ENCODE results near the gene NCKAP5. TPM values are rescaled to one million over a fixed set of nuclear protein-coding genes. Genes with fewer than 3 reads are reported as not detected.

Gene NCKAP5
- polyA plus RNA-seq, 1 experiment = 16.6 TPM

GRCh38 chr2:133362061-133362476 lies 206.2 kb downstream of the NCKAP5 start:
- Histone ChIP-seq H3K27ac (ENCODE audit: low read depth, low read length) (peak overlapping the region; percentile 62), H3K4me3 (ENCODE audit: low read depth, low read length) (peak overlapping the region; percentile 1; the same call in 1 of the 2 replicates), H3K27me3 (ENCODE audit: control insufficient read depth, insufficient read depth, low read length) (no peaks in the 10 kb centered on the region), H3K9me3 (ENCODE audit: control insufficient read depth, insufficient read depth, low read length) (no peaks in the 10 kb centered on the region)
- no peak for TF ChIP-seq CTCF (IDR thresholded peaks at IDR 0.05; ENCODE audit: low read depth, low read length)
- DNase-seq (ENCODE audit: low read depth, low spot score) = peak; percentile 26
- ChIA-PET CTCF (interaction anchor here (0.9 kb wide), 1 partner anchor 11 kb away, joined by 3 read pairs; no protein-coding TSS in a partner anchor), POLR2A (interaction anchor here (0.5 kb wide), 1 partner anchor 111 kb away, joined by 3 read pairs; no protein-coding TSS in a partner anchor)

GRCh38 chr2:133360882-133361281 lies 207.4 kb downstream of the NCKAP5 start:
- no peaks in the 10 kb centered on the region for H3K27me3 ChIP-seq (ENCODE audit: control insufficient read depth, insufficient read depth, low read length)
- no peak for DNase-seq (ENCODE audit: low read depth, low spot score)
- H3K9me3 ChIP-seq (ENCODE audit: control insufficient read depth, insufficient read depth, low read length) = no peaks in the 10 kb centered on the region
- CTCF ChIA-PET = interaction anchor here (0.9 kb wide), 1 partner anchor 10 kb away, joined by 3 read pairs; no protein-coding TSS in a partner anchor
- no peak overlapping the region for H3K4me3 ChIP-seq (ENCODE audit: low read depth, low read length)
- no peak overlapping the region for H3K27ac ChIP-seq (ENCODE audit: low read depth, low read length)
- POLR2A ChIA-PET = no interaction called here
- TF ChIP-seq CTCF (IDR thresholded peaks at IDR 0.05; ENCODE audit: low read depth, low read length) = no peak

GRCh38 chr2:133360190-133360589 lies 208.1 kb downstream of the NCKAP5 start:
- H3K27me3 ChIP-seq (ENCODE audit: control insufficient read depth, insufficient read depth, low read length) = no peaks in the 10 kb centered on the region
- H3K9me3 ChIP-seq (ENCODE audit: control insufficient read depth, insufficient read depth, low read length) = no peaks in the 10 kb centered on the region
- TF ChIP-seq CTCF (IDR thresholded peaks at IDR 0.05; ENCODE audit: low read depth, low read length) = no peak
- no peak for DNase-seq (ENCODE audit: low read depth, low spot score)
- ChIA-PET POLR2A (no interaction called here), CTCF (no interaction called here)
- H3K27ac ChIP-seq (ENCODE audit: low read depth, low read length) = no peak overlapping the region
- no peak overlapping the region for H3K4me3 ChIP-seq (ENCODE audit: low read depth, low read length)

- TF ChIP-seq CTCF (IDR thresholded peaks at IDR 0.05; ENCODE audit: low read depth, low read length) = no peak
- CTCF ChIA-PET = no interaction called here
- Histone ChIP-seq H3K27ac (ENCODE audit: low read depth, low read length) (no peak overlapping the region), H3K4me3 (ENCODE audit: low read depth, low read length) (no peak overlapping the region), H3K27me3 (ENCODE audit: control insufficient read depth, insufficient read depth, low read length) (no peaks in the 10 kb centered on the region), H3K9me3 (ENCODE audit: control insufficient read depth, insufficient read depth, low read length) (no peaks in the 10 kb centered on the region; the same call in 1 of the 2 replicates)
- POLR2A ChIA-PET = no interaction called here
- DNase-seq (ENCODE audit: low read depth, low spot score) = no peak
Observed at GRCh38 chr2:133352719-133353118, 215.5 kb downstream of the NCKAP5 start.

- H3K27me3 ChIP-seq (ENCODE audit: control insufficient read depth, insufficient read depth, low read length) = no peaks in the 10 kb centered on the region
- no peak overlapping the region for H3K4me3 ChIP-seq (ENCODE audit: low read depth, low read length)
- TF ChIP-seq CTCF (IDR thresholded peaks at IDR 0.05; ENCODE audit: low read depth, low read length) = no peak
- POLR2A ChIA-PET = no interaction called here
- no peaks in the 10 kb centered on the region; the same call in 1 of the 2 replicates for H3K9me3 ChIP-seq (ENCODE audit: control insufficient read depth, insufficient read depth, low read length)
- DNase-seq (ENCODE audit: low read depth, low spot score) = peak; percentile 52
- CTCF ChIA-PET = no interaction called here
- H3K27ac ChIP-seq (ENCODE audit: low read depth, low read length) = peak overlapping the region; percentile 60
Observed at GRCh38 chr2:133346654-133347053, 221.6 kb downstream of the NCKAP5 start.

All from AG04450 (cell line).